Measurements from ENCODE around the gene ATG14.

DNA sequence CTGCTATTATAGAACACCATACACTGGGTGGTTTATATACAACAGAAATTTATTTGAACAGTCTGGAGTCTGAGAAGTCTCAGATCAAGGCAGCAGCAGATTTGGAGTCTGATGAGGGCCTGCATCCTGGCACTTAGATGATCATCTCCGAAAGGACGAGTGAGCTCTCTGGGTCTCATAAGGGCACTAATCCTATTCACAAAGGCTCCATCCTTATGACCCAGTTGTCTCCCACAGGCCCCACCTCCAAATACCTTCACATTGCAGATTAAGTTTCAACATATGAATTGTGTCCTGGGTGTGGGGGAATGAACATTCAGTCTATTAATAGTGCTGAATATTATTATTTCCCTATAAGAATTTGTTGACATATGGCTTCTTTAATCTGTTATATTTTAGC lies 86.8 kb downstream of the ATG14 start:
- TF ChIP-seq, protein P1, sequence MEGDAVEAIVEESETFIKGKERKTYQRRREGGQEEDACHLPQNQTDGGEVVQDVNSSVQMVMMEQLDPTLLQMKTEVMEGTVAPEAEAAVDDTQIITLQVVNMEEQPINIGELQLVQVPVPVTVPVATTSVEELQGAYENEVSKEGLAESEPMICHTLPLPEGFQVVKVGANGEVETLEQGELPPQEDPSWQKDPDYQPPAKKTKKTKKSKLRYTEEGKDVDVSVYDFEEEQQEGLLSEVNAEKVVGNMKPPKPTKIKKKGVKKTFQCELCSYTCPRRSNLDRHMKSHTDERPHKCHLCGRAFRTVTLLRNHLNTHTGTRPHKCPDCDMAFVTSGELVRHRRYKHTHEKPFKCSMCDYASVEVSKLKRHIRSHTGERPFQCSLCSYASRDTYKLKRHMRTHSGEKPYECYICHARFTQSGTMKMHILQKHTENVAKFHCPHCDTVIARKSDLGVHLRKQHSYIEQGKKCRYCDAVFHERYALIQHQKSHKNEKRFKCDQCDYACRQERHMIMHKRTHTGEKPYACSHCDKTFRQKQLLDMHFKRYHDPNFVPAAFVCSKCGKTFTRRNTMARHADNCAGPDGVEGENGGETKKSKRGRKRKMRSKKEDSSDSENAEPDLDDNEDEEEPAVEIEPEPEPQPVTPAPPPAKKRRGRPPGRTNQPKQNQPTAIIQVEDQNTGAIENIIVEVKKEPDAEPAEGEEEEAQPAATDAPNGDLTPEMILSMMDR (conservative IDR thresholded peaks at IDR 0.05), result no peak
- no peak for TF ChIP-seq ZFX (IDR thresholded peaks at IDR 0.05)
